IMR-90 (cell line): Measurements from ENCODE around the gene PLPP4. TPM values are rescaled to one million over a fixed set of nuclear protein-coding genes. Genes with fewer than 3 reads are reported as not detected.

ENCODE experiments used
- ATAC-seq: fragments of 200-7000 bp; cut with Tn5 transposase; 2 replicates; pipeline ENCODE4 v1.9.1; 2020; ENCODE audit warnings: low read depth, mild to moderate bottlenecking, moderate library complexity
- BruUV-seq: library from RNA; stranded (reverse); fragments of 400-500 nt; replicated peaks from 2 replicates; lab custom pipeline; 2021; lab: Mats Ljungman, UMichigan
- CTCF ChIA-PET: fragments of 300-600 bp; formaldehyde crosslinking; extraction: SDS; loops from one replicate; lab custom pipeline; 2021; ENCODE audit warnings: antibody characterized with exemption; lab: Yijun Ruan, JAX
- POLR2A ChIA-PET: fragments of 300-600 bp; sonication (Branson Sonifier 250); formaldehyde crosslinking; loops from one replicate; lab custom pipeline; 2022; ENCODE audit warnings: antibody characterized with exemption; ENCODE audit not compliant: unreplicated experiment; lab: Charles Lee
- DNase-seq: peaks from one replicate; pipeline ENCODE4 v3.0.0; 2013
- H2AFZ ChIP-seq: replicated peaks from 2 replicates; pipeline ENCODE3; 2013; ENCODE audit warnings: low read length, mild to moderate bottlenecking; ENCODE audit not compliant: poor library complexity
- H2AK5ac ChIP-seq: 2 replicates; pipeline ENCODE4 v1.6.1; 2013; ENCODE audit warnings: low read depth, low read length, inconsistent platforms
- H2AK9ac ChIP-seq: replicated peaks from 2 replicates; pipeline ENCODE3; 2013; ENCODE audit warnings: mild to moderate bottlenecking, low read depth, low read length, moderate library complexity; ENCODE audit not compliant: poor library complexity
- H2BK120ac ChIP-seq: 2 replicates; pipeline ENCODE4 v1.6.1; 2013; ENCODE audit warnings: low read depth, low read length, inconsistent platforms
- H2BK15ac ChIP-seq: 3 replicates; pipeline ENCODE4 v1.6.1; 2013; ENCODE audit warnings: low read depth, low read length, inconsistent platforms
- H2BK20ac ChIP-seq: 2 replicates; pipeline ENCODE4 v1.6.1; 2013; ENCODE audit warnings: low read depth, mild to moderate bottlenecking, inconsistent platforms, low read length, moderate library complexity
- H2BK5ac ChIP-seq: 2 replicates; pipeline ENCODE4 v1.6.1; 2013; ENCODE audit warnings: mild to moderate bottlenecking, low read depth, low read length, inconsistent platforms; ENCODE audit not compliant: poor library complexity, severe bottlenecking
- H3K14ac ChIP-seq: replicated peaks from 2 replicates; pipeline ENCODE4 v1.6.1; 2013; ENCODE audit warnings: low read depth, low read length, inconsistent platforms
- H3K18ac ChIP-seq: 2 replicates; pipeline ENCODE4 v1.6.1; 2013; ENCODE audit warnings: low read depth, low read length, control low read depth
- H3K23ac ChIP-seq: 2 replicates; pipeline ENCODE4 v1.6.1; 2013; ENCODE audit warnings: low read depth, low read length, inconsistent platforms
- H3K27ac ChIP-seq: 2 replicates; pipeline ENCODE4 v1.5.1; 2013; ENCODE audit warnings: mild to moderate bottlenecking, control low read depth, low read length; ENCODE audit not compliant: insufficient read depth
- H3K27me3 ChIP-seq: 2 replicates; pipeline ENCODE4 v1.6.1; 2013; ENCODE audit warnings: low read length; ENCODE audit not compliant: control insufficient read depth, insufficient read depth
- H3K36me3 ChIP-seq: 2 replicates; pipeline ENCODE4 v1.6.1; 2013; ENCODE audit warnings: low read length, mixed read lengths; ENCODE audit not compliant: control insufficient read depth, insufficient read depth
- H3K4ac ChIP-seq: 2 replicates; pipeline ENCODE4 v1.6.1; 2013; ENCODE audit warnings: low read depth, low read length, inconsistent platforms
- H3K4me1 ChIP-seq: 2 replicates; pipeline ENCODE4 v1.6.1; 2013; ENCODE audit warnings: low read length, mixed read lengths; ENCODE audit not compliant: control insufficient read depth, insufficient read depth
- H3K4me2 ChIP-seq: 2 replicates; pipeline ENCODE4 v1.6.1; 2013; ENCODE audit warnings: low read depth, mild to moderate bottlenecking, control low read depth, low read length, moderate library complexity
- H3K4me3 ChIP-seq: 2 replicates; pipeline ENCODE4 v1.5.1; 2013; ENCODE audit warnings: low read depth, mild to moderate bottlenecking, control low read depth, low read length, moderate library complexity; ENCODE audit not compliant: insufficient read depth
- H3K56ac ChIP-seq: 2 replicates; pipeline ENCODE4 v1.6.1; 2013; ENCODE audit warnings: low read length, inconsistent platforms; ENCODE audit not compliant: insufficient read depth; ENCODE audit errors: extremely low read depth
- H3K79me1 ChIP-seq, 2 experiments: 2 replicates each; pipeline ENCODE4 v1.6.1; 2013; ENCODE audit warnings: low read length in 2 of 2, inconsistent platforms in 1 of 2, low read depth in 1 of 2
- H3K9ac ChIP-seq: 2 replicates; pipeline ENCODE4 v1.6.1; 2013; ENCODE audit warnings: low read depth, low read length, control low read depth
- H3K9me1 ChIP-seq: 2 replicates; pipeline ENCODE4 v1.6.1; 2013; ENCODE audit warnings: low read length, inconsistent platforms; ENCODE audit not compliant: insufficient read depth
- H3K9me3 ChIP-seq: 2 replicates; pipeline ENCODE4 v1.6.1; 2013; ENCODE audit warnings: low read length; ENCODE audit not compliant: control insufficient read depth, insufficient read depth
- H4K20me1 ChIP-seq: 2 replicates; pipeline ENCODE4 v1.6.1; 2013; ENCODE audit warnings: low read length, inconsistent platforms; ENCODE audit not compliant: insufficient read depth
- H4K5ac ChIP-seq: 2 replicates; pipeline ENCODE4 v1.6.1; 2013; ENCODE audit warnings: mild to moderate bottlenecking, low read depth, low read length, control low read depth
- H4K8ac ChIP-seq, 2 experiments: 2 replicates each; pipeline ENCODE4 v1.6.1; 2013; ENCODE audit warnings: low read depth in 2 of 2, low read length in 2 of 2, control low read depth in 1 of 2, inconsistent platforms in 1 of 2
- H4K91ac ChIP-seq: 2 replicates; pipeline ENCODE4 v1.6.1; 2013; ENCODE audit warnings: low read depth, low read length, inconsistent platforms; ENCODE audit not compliant: insufficient read depth
- FOS ChIP-seq: fragments of 150-350 bp; IDR thresholded peaks from 2 replicates; pipeline ENCODE4 v1.6.1; 2016; ENCODE audit warnings: low read depth, low read length
- RAD21 ChIP-seq: IDR thresholded peaks from 2 replicates; pipeline ENCODE4 v1.6.1; 2012; ENCODE audit warnings: low read length, improper control_type of control experiment
- WGBS, 2 experiments: methylation state at CpG; one replicate each; pipeline versions ENCODE4 v1.1.5 to v1.1.7; 2013; ENCODE audit warnings: missing lambda C conversion rate in 2 of 2; ENCODE audit not compliant: insufficient read length in 1 of 2; ENCODE audit errors: extremely low coverage in 2 of 2; 5-methylcytosine and 5-hydroxymethylcytosine counted together
- dilution Hi-C: fragments of 300-500 bp; cut with HindIII; formaldehyde crosslinking; loops from one replicate; pipeline ENCODE4 v1.14.3; 2018; ENCODE audit warnings: low sequenced_read_pairs; ENCODE audit not compliant: unreplicated experiment
- in situ Hi-C: fragments of 300-500 bp; cut with MboI; formaldehyde crosslinking; loops from 3 replicates; pipeline ENCODE4 v1.14.3; 2019; ENCODE audit warnings: low sequenced_read_pairs, inconsistent platforms, mixed read lengths
- intact Hi-C: fragments of 100-400 bp; cut with micrococcal nuclease; formaldehyde crosslinking; loops from 2 replicates; pipeline ENCODE4 v1.10.0; 2022
- polyA plus RNA-seq, 3 experiments: library from polyadenylated mRNA; depleted of rRNA; stranded (reverse); fragments of >200 nt; gene quantifications; 2 replicates each; pipeline ENCODE4 v1.2.3, GENCODE V29; 2012; ENCODE audit warnings: low replicate concordance in 1 of 3
- total RNA-seq: library from RNA; depleted of rRNA; stranded (reverse); fragments of >200 nt; gene quantifications from 2 replicates; pipeline ENCODE4 v1.2.3, GENCODE V29; 2012

The PLPP4 gene
- total and polyA plus RNA-seq, 2 of the 4 experiments (the other 2 are of a cell fraction), result 0.18 to 0.60 TPM

DNA sequence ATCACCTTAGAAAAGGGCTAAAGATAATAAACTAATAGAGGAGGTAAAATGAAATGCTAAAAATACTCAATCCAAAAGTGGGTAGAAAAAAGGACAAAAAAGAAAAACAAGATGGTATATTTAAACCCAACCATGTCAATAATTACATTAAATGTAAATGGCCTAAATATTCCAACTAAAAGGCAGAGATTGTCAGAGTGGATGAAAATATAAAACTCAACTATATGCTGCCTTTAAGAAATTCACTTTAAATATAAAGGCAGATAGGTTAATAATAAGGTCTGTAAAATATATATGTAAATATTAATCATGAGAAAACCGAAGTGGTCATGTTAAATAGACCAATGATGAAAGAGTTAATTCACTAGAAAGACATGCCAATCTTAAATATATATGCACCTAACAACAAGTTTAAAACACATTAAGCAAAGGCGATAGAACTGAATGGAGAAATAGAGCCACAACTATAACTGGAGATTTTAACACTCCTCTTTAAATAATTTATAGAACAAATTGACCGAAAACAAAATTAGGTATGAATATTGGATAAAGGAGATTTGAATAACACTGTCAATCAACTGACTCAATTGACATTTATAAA is 159.4 kb downstream of the PLPP4 start:
- in situ Hi-C loops, result no loop called here
- no peak overlapping the region for H2BK120ac ChIP-seq
- H3K4me1 ChIP-seq, result no peaks in the 10 kb centered on the region
- TF ChIP-seq RAD21 (no peak), FOS (no peak)
- no peak overlapping the region for H3K14ac ChIP-seq
- H3K27me3 ChIP-seq, result no peaks in the 10 kb centered on the region
- H3K36me3 ChIP-seq, result no peaks in the 10 kb centered on the region
- ATAC-seq (no peak), DNase-seq (no peak)
- peaks cover 14% of the 10 kb centered on the region; the same call in 1 of the 2 replicates for H3K9me3 ChIP-seq
- H3K4me2 ChIP-seq, result no peak overlapping the region
- WGBS, 2 experiments, result no CpG with 5 or more reads among the region's 3 CpGs
- H2BK15ac ChIP-seq, result no peak overlapping the region
- H4K20me1 ChIP-seq, result no peaks in the 10 kb centered on the region
- no peak overlapping the region for H2AK5ac ChIP-seq
- no peak overlapping the region for H3K9ac ChIP-seq
- no peak overlapping the region for H3K23ac ChIP-seq
- no peak overlapping the region for H2BK20ac ChIP-seq
- H2AFZ ChIP-seq, result no peak overlapping the region
- no peaks in the 10 kb centered on the region for H3K9me1 ChIP-seq
- ChIA-PET POLR2A (no interaction called here), CTCF (no interaction called here)
- no peaks in the 10 kb centered on the region for H3K79me1 ChIP-seq
- H4K8ac ChIP-seq, result no peak overlapping the region
- BruUV-seq, result no TSS peak
- H3K27ac ChIP-seq, result no peak overlapping the region
- H3K4ac ChIP-seq, result no peak overlapping the region
- no peak overlapping the region for H2AK9ac ChIP-seq
- H4K5ac ChIP-seq, result no peak overlapping the region
- H3K56ac ChIP-seq, result no peak overlapping the region
- intact Hi-C loops, result no loop called here
- H4K91ac ChIP-seq, result no peak overlapping the region
- H3K18ac ChIP-seq, result no peak overlapping the region
- no peak overlapping the region for H2BK5ac ChIP-seq
- no peak overlapping the region for H3K4me3 ChIP-seq
- dilution Hi-C loops, result no loop called here
